Measurements from ENCODE around the gene UBASH3A.

DNA sequence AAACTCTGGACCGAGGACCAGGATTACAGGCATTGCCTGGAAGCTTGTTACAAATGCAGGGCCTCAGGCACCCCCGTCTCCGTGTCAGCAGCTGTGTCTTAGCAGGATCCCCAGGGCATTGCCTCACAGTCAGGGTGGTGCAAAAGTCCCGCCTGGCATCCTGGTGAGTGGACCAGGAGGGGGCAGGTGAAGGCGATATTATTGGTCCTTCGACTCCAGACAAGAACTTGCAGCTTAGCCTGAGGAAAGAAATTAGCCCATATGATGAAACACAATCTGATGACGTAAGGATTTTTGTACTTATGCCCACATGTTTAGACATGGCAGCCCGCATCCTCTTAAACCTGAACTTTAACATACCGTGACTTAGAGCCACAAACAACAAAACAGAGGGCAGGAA is 51.5 kb downstream of the UBASH3A start:
- TF ChIP-seq, protein P1, sequence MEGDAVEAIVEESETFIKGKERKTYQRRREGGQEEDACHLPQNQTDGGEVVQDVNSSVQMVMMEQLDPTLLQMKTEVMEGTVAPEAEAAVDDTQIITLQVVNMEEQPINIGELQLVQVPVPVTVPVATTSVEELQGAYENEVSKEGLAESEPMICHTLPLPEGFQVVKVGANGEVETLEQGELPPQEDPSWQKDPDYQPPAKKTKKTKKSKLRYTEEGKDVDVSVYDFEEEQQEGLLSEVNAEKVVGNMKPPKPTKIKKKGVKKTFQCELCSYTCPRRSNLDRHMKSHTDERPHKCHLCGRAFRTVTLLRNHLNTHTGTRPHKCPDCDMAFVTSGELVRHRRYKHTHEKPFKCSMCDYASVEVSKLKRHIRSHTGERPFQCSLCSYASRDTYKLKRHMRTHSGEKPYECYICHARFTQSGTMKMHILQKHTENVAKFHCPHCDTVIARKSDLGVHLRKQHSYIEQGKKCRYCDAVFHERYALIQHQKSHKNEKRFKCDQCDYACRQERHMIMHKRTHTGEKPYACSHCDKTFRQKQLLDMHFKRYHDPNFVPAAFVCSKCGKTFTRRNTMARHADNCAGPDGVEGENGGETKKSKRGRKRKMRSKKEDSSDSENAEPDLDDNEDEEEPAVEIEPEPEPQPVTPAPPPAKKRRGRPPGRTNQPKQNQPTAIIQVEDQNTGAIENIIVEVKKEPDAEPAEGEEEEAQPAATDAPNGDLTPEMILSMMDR (IDR thresholded peaks at IDR 0.05; ENCODE audit: borderline replicate concordance, extremely low read depth, low read length, poor library complexity, severe bottlenecking) = no peak
- TF ChIP-seq EZH2 (IDR thresholded peaks at IDR 0.05; ENCODE audit: borderline replicate concordance, low read depth, low read length, severe bottlenecking) = no peak
